Ovary (tissue), 3 donors: ENCODE results near the gene IFT80.

Source experiments
- EP300 ChIP-seq: sonication (generic); formaldehyde crosslinking; IDR thresholded peaks from one replicate; pipeline ENCODE4 v1.6.1; 2017; ENCODE audit warnings: antibody characterized with exemption
- POLR2A ChIP-seq: fragments of 450-650 bp; IDR thresholded peaks from one replicate; pipeline ENCODE4 v1.6.1; 2017; ENCODE audit warnings: antibody characterized with exemption, mild to moderate bottlenecking, moderate library complexity
- TF ChIP-seq, protein P1 (sequence below), 3 donors: fragments of 450-650 bp in 2 of 3; fragments of 200-600 bp in 1 of 3; IDR thresholded peaks; one replicate each; pipeline versions ENCODE4 v1.5.1 to v1.8.0; 2016 to 2022; ENCODE audit warnings: antibody characterized with exemption in 3 of 3, mild to moderate bottlenecking in 1 of 3
- donor health status: DM: no; HTN: no; CAD: no.

DNA sequence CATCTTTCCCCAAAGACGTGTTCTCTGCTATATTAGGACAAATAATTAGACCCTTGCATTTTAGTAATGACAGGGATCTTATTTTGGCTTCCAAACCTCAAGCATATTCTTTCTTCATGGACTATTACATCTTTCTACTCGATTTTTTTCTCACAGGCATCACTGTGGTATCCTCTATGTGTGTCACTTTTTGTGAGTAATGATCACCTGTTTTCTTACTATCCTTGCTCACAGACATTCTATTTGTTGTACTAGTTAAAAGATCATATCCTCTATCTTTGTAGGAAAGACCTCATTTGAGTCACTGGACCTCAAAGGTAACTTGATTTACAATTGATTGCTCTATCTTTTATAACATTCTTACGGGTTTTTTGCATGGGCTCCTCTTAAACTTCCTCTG lies 167.0 kb downstream of the IFT80 start:
- TF ChIP-seq, protein P1, sequence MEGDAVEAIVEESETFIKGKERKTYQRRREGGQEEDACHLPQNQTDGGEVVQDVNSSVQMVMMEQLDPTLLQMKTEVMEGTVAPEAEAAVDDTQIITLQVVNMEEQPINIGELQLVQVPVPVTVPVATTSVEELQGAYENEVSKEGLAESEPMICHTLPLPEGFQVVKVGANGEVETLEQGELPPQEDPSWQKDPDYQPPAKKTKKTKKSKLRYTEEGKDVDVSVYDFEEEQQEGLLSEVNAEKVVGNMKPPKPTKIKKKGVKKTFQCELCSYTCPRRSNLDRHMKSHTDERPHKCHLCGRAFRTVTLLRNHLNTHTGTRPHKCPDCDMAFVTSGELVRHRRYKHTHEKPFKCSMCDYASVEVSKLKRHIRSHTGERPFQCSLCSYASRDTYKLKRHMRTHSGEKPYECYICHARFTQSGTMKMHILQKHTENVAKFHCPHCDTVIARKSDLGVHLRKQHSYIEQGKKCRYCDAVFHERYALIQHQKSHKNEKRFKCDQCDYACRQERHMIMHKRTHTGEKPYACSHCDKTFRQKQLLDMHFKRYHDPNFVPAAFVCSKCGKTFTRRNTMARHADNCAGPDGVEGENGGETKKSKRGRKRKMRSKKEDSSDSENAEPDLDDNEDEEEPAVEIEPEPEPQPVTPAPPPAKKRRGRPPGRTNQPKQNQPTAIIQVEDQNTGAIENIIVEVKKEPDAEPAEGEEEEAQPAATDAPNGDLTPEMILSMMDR (IDR thresholded peaks at IDR 0.05), result no peak
- TF ChIP-seq EP300, result no peak
- TF ChIP-seq POLR2A, result no peak
